PC-9 (cell line): ENCODE data around the gene NAA10.

Experiments
- CTCF ChIP-seq: fragments of 200-600 bp; sonication (generic); conservative IDR thresholded peaks from 2 replicates; pipeline ENCODE4 v1.6.1; 2017; ENCODE audit warnings: mixed run types, antibody characterized with exemption, mild to moderate bottlenecking, moderate library complexity
- EZH2 ChIP-seq: fragments of 200-600 bp; sonication (generic); IDR thresholded peaks from 2 replicates; pipeline ENCODE4 v1.8.0; 2017; ENCODE audit warnings: antibody characterized with exemption, low read depth

- TF ChIP-seq CTCF (no peak), EZH2 (no peak)
Measured at GRCh38 chrX:153882557-153882956, 52.3 kb downstream of the NAA10 start.
